H1 (cell line): ENCODE data around the gene TAF13. TPM values are rescaled to one million over a fixed set of nuclear protein-coding genes. Genes with fewer than 3 reads are reported as not detected.

ENCODE experiments used
- JUND ChIP-seq: IDR thresholded peaks from 2 replicates; pipeline ENCODE4 v1.6.1; 2011; ENCODE audit warnings: mild to moderate bottlenecking, improper control_type of control experiment, low read length
- RXRA ChIP-seq: IDR thresholded peaks from 2 replicates; pipeline ENCODE4 v1.6.1; 2011; ENCODE audit warnings: low read depth, mild to moderate bottlenecking, low read length, moderate library complexity; ENCODE audit not compliant: insufficient read depth
- ZNF274 ChIP-seq: IDR thresholded peaks from 2 replicates; pipeline ENCODE4 v1.7.0; 2012; ENCODE audit warnings: low read length, borderline replicate concordance; ENCODE audit errors: extremely low read depth
- polyA plus RNA-seq, 7 experiments: library from polyadenylated mRNA; depleted of rRNA in 3 of 7; stranded (reverse) in 5 of 7; unstranded in 2 of 7; fragments of >200 nt in 5 of 7; fragments of 200-250 nt in 2 of 7; gene quantifications; 1 replicate in 5 of 7; 2 replicates in 1 of 7; 4 replicates in 1 of 7; pipeline versions ENCODE4 v1.2.1 to v1.2.3, GENCODE V29; 2011 to 2013; ENCODE audit warnings: missing spikeins in 2 of 7, mixed read lengths in 2 of 7
- total RNA-seq: library from RNA; stranded (reverse); fragmentation: NEBNext Ultra II Directional; extraction: Animal tissue kit (Norgen Biotek cat#: 25700); gene quantifications from 2 replicates; pipeline ENCODE4 v1.2.1, GENCODE V29; 2021
- TF ChIP-seq, protein P1 (sequence below): IDR thresholded peaks from 2 replicates; pipeline ENCODE4 v1.6.1; 2012; ENCODE audit warnings: inconsistent platforms

The TAF13 gene
- total and polyA plus RNA-seq, 2 of the 8 experiments (the other 6 are each of a cell fraction or from before 2014, with no cell fraction given), result 13.1 to 41.7 TPM

DNA sequence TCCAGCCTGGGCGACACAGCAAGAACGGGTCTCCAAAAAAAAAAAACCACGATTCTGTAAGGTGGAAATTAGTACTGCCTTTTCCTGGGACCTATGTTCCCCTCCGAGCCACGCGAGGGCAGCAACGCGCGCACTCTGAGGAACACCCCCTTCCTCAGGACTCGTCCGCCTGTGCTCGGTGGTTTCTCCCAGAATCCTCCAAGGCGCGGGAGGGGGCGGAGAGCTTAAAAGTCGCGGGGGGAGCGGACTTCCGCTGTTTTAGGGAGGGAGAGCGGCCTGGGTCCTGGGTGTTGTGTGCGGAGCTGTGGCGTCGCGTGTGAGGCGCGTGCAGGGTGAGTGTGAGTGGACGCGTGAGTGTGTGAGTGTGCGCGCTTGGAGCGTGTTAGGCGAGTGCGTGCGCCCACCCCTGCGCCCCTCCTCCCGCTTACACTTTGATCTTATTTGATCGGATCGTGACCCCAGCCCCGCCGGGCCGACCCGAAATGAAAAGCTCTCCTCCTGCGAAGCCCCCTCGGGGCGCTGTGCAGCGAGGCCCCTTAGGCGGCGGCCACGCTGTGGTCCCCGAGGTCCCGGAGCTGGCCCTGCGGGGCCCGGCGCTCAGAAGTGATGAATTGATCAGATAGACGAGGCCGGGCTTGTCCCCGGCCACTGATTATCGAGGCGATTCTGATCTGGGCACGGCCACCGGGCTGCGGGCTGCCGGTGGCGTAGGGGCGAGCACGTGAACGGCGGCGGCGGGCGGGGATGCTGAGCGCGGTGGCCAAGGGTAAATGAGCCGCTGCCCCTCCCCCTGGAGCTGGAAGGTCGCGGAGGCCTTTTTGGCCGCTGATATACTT lies 24.4 kb upstream of the TAF13 start (continued):
- TF ChIP-seq JUND (peak; percentile 75; the same call in 1 of the 2 replicates), RXRA (no peak), ZNF274 (no peak)
- TF ChIP-seq, protein P1, sequence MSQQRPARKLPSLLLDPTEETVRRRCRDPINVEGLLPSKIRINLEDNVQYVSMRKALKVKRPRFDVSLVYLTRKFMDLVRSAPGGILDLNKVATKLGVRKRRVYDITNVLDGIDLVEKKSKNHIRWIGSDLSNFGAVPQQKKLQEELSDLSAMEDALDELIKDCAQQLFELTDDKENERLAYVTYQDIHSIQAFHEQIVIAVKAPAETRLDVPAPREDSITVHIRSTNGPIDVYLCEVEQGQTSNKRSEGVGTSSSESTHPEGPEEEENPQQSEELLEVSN, result peak; percentile 80
